SU-DHL-6 (cell line): Measurements from ENCODE around the gene RIPPLY3.

Experiments
- H2AFZ ChIP-seq: fragments of 200-600 bp; sonication (generic); 2 replicates; pipeline ENCODE4 v1.6.1; 2014; ENCODE audit warnings: low read depth, mild to moderate bottlenecking, moderate library complexity, mixed read lengths, antibody characterized with exemption, low read length; ENCODE audit not compliant: severe bottlenecking
- H3F3A ChIP-seq: fragments of 200-600 bp; shearing (Covaris generic); 2 replicates; pipeline ENCODE4 v1.6.0; 2016; ENCODE audit warnings: antibody characterized with exemption, mild to moderate bottlenecking; ENCODE audit not compliant: insufficient read depth
- H3K27ac ChIP-seq: fragments of 200-600 bp; sonication (generic); 2 replicates; pipeline ENCODE4 v1.5.1; 2016; ENCODE audit warnings: low read depth, mild to moderate bottlenecking, low read length, moderate library complexity, mixed read lengths
- H3K27me3 ChIP-seq: fragments of 200-600 bp; sonication (generic), shearing (Covaris generic); 2 replicates; pipeline ENCODE4 v1.6.0; 2014; ENCODE audit warnings: mild to moderate bottlenecking, low read length
- H3K36me3 ChIP-seq: fragments of 200-600 bp; sonication (generic); 2 replicates; pipeline ENCODE4 v1.6.1; 2014; ENCODE audit warnings: mild to moderate bottlenecking, low read length, mixed read lengths
- H3K4me2 ChIP-seq: fragments of 300-600, 200-600 bp; shearing (Covaris generic), sonication (generic); 2 replicates; pipeline ENCODE4 v1.6.0; 2014; ENCODE audit warnings: low read length, low read depth, mild to moderate bottlenecking; ENCODE audit not compliant: poor library complexity, severe bottlenecking
- H3K4me3 ChIP-seq: fragments of 200-600 bp; sonication (generic); 2 replicates; pipeline ENCODE4 v1.5.1; 2014; ENCODE audit warnings: antibody characterized with exemption, low read length, mild to moderate bottlenecking, mixed read lengths; ENCODE audit not compliant: insufficient read depth, poor library complexity, severe bottlenecking
- H3K79me2 ChIP-seq: fragments of 200-600 bp; sonication (generic); 2 replicates; pipeline ENCODE4 v1.6.1; 2014; ENCODE audit warnings: mild to moderate bottlenecking, low read length, moderate library complexity; ENCODE audit not compliant: insufficient read depth
- H3K9ac ChIP-seq: fragments of 200-600 bp; sonication (generic); 2 replicates; pipeline ENCODE4 v1.7.0; 2014; ENCODE audit warnings: mild to moderate bottlenecking, low read length
- H3K9me2 ChIP-seq: fragments of 200-600 bp; sonication (generic); replicated peaks from 2 replicates; pipeline ENCODE4 v1.6.1; 2014; ENCODE audit warnings: low read length; ENCODE audit not compliant: insufficient read depth
- H3K9me3 ChIP-seq: fragments of 200-600 bp; sonication (generic); 2 replicates; pipeline ENCODE4 v1.6.1; 2014; ENCODE audit warnings: low read length, mixed read lengths; ENCODE audit not compliant: insufficient read depth
- H4K20me1 ChIP-seq: fragments of 200-600 bp; sonication (generic); 2 replicates; pipeline ENCODE4 v1.6.1; 2014; ENCODE audit warnings: low read depth, mild to moderate bottlenecking, antibody characterized with exemption, low read length, moderate library complexity, mixed read lengths
- CTCF ChIP-seq: fragments of 200-600 bp; sonication (generic); IDR thresholded peaks from one replicate; pipeline ENCODE4 v1.5.1; 2017; ENCODE audit warnings: antibody characterized with exemption, mild to moderate bottlenecking, low read length, moderate library complexity; ENCODE audit not compliant: insufficient read depth, poor library complexity, severe bottlenecking
- EZH2phosphoT487 ChIP-seq: fragments of 200-600 bp; sonication (generic), shearing (Covaris generic); conservative IDR thresholded peaks from 2 replicates; pipeline ENCODE4 v1.6.1; 2018; ENCODE audit warnings: mild to moderate bottlenecking, antibody characterized with exemption, low read length, moderate library complexity, mixed read lengths

Gene RIPPLY3

GRCh38 chr21:37063433-37063832 lies 56.9 kb downstream of the RIPPLY3 start:
- Histone ChIP-seq H3F3A (no peaks in the 10 kb centered on the region), H3K9me3 (no peaks in the 10 kb centered on the region), H3K9me2 (no peaks in the 10 kb centered on the region), H4K20me1 (no peaks in the 10 kb centered on the region), H2AFZ (no peak overlapping the region), H3K79me2 (no peaks in the 10 kb centered on the region), H3K36me3 (0 out of 2 replicates have a peak, but pooled peaks cover 4% of the 10 kb centered on the region), H3K4me3 (no peak overlapping the region), H3K27ac (no peak overlapping the region), H3K9ac (no peak overlapping the region), H3K27me3 (no peaks in the 10 kb centered on the region), H3K4me2 (no peak overlapping the region)
- no peak for TF ChIP-seq CTCF
- no peak for TF ChIP-seq EZH2phosphoT487

DNA sequence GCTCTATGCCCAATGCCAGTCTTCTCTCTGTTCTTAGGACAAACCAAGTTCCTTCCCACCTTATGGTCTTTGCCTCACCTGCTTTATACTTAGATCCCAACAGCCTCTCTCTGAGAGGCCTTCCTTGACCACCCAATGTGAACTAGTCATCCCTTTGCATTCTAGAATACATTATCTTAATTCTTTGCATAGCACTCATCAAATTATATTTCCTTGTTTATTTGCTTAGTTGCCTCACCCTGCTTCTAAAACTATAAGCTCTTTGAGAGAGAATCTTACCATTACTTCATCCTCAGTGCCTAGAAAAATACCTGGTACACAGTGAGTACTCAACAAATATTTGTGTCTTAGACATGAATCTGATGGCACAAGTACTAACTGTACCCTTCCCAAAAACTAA lies 58.3 kb downstream of the RIPPLY3 start:
- Histone ChIP-seq H3K79me2 (no peaks in the 10 kb centered on the region), H4K20me1 (no peaks in the 10 kb centered on the region), H2AFZ (no peak overlapping the region), H3K36me3 (0 out of 2 replicates have a peak, but pooled peaks cover 4% of the 10 kb centered on the region), H3K27ac (no peak overlapping the region), H3F3A (no peaks in the 10 kb centered on the region; the same call in 1 of the 2 replicates), H3K9me3 (no peaks in the 10 kb centered on the region), H3K4me2 (no peak overlapping the region), H3K9ac (no peak overlapping the region), H3K9me2 (no peaks in the 10 kb centered on the region), H3K27me3 (no peaks in the 10 kb centered on the region), H3K4me3 (no peak overlapping the region)
- TF ChIP-seq EZH2phosphoT487 (no peak), CTCF (no peak)

GRCh38 chr21:37065561-37066177 lies 59.2 kb downstream of the RIPPLY3 start:
- Histone ChIP-seq H2AFZ (no peak overlapping the region), H3K9ac (no peak overlapping the region), H3K9me2 (no peaks in the 10 kb centered on the region), H3K79me2 (no peaks in the 10 kb centered on the region), H3K4me3 (no peak overlapping the region), H3K4me2 (no peak overlapping the region), H3K36me3 (0 out of 2 replicates have a peak, but pooled peaks cover 4% of the 10 kb centered on the region), H3F3A (no peaks in the 10 kb centered on the region; the same call in 1 of the 2 replicates), H4K20me1 (no peaks in the 10 kb centered on the region), H3K27me3 (no peaks in the 10 kb centered on the region), H3K9me3 (no peaks in the 10 kb centered on the region), H3K27ac (no peak overlapping the region)
- TF ChIP-seq EZH2phosphoT487 (no peak), CTCF (no peak)
